ENCODE measurements around the gene TGM6.
"Not testable (repeated sequence)": the region's sequence is repeated elsewhere in the genome, so short reads cannot be mapped to it uniquely, and the experiment has no call there.

The TGM6 gene

GRCh38 chr20:2400290-2400689, 19.6 kb downstream of the TGM6 start:
- DNase-seq: no peak

- DNase-seq: no peak
These were observed 20.8 kb downstream of the TGM6 start for GRCh38 chr20:2401527-2401926.

- DNase-seq: no peak
These were observed 21.7 kb downstream of the TGM6 start for GRCh38 chr20:2402271-2402980.

GRCh38 chr20:2403291-2404052, 22.8 kb downstream of the TGM6 start:
- no peak for DNase-seq

GRCh38 chr20:2405693-2406065, 25.0 kb downstream of the TGM6 start:
- DNase-seq: no peak

- DNase-seq: not testable (repeated sequence)
These were observed 26.7 kb downstream of the TGM6 start for GRCh38 chr20:2407355-2407754.

GRCh38 chr20:2408111-2408510, 27.4 kb downstream of the TGM6 start:
- no peak for DNase-seq

GRCh38 chr20:2416541-2417212, 36.0 kb downstream of the TGM6 start:
- DNase-seq: no peak

GRCh38 chr20:2417213-2417541, 36.5 kb downstream of the TGM6 start:
- no peak for DNase-seq

GRCh38 chr20:2418388-2418787, 37.7 kb downstream of the TGM6 start:
- no peak for DNase-seq

- no peak for DNase-seq
These were observed 39.8 kb downstream of the TGM6 start for GRCh38 chr20:2420510-2420909.

- DNase-seq: no peak
These were observed 40.5 kb downstream of the TGM6 start for GRCh38 chr20:2421247-2421646.

GRCh38 chr20:2429051-2429450, 48.4 kb downstream of the TGM6 start:
- no peak for DNase-seq

- no peak for DNase-seq
These were observed 49.8 kb downstream of the TGM6 start for GRCh38 chr20:2430538-2430937.

GRCh38 chr20:2431185-2431584, 50.5 kb downstream of the TGM6 start:
- DNase-seq: no peak

GRCh38 chr20:2446845-2447244, 66.1 kb downstream of the TGM6 start:
- no peak for DNase-seq

- no peak for DNase-seq
These were observed 68.7 kb downstream of the TGM6 start for GRCh38 chr20:2449386-2449785.

- no peak for DNase-seq
These were observed 70.7 kb downstream of the TGM6 start for GRCh38 chr20:2451422-2451821.

- peak; percentile 78 for DNase-seq
These were observed 71.4 kb downstream of the TGM6 start for GRCh38 chr20:2451939-2452732.

- DNase-seq: no peak
These were observed 73.1 kb downstream of the TGM6 start for GRCh38 chr20:2453792-2454191.

- DNase-seq: no peak
These were observed 75.2 kb downstream of the TGM6 start for GRCh38 chr20:2455771-2456497.

- DNase-seq: no peak
These were observed 78.3 kb downstream of the TGM6 start for GRCh38 chr20:2458919-2459499.

Measured in activated CD4-positive, alpha-beta T cell treated with anti-CD3 and anti-CD28 coated beads, Interleukin-2, Interleukin-6, amounts not matched to agents 100 ng/mL and 50 ng/mL, durations not matched to agents 16 hours and 8 hours (primary cell).